ENCODE results near the gene MYRIP. TPM values are rescaled to one million over a fixed set of nuclear protein-coding genes. Genes with fewer than 3 reads are reported as not detected.

The MYRIP gene
- polyA plus RNA-seq, 1 donor, result 1.6 TPM

DNA sequence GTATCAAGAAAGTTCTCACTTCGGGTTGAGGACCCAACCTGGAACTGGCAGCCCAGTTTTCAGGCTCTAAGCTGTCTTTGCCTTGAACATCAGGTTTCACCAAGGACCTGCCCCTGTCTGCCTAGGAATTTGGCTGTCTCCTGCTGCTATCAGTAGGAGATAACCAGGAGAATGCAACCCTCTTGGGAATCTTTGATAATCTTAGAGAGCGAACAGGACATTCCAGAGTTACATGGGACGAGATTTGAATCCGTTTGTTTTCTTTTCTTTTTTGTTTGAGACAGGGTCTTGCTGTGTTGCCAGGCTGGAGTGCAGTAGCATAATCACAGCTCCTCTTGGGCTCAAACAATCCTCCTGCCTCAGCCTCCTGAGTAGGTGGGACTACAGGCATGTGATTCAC lies 482.1 kb downstream of the MYRIP start:
- DNase-seq, result no peak

DNA sequence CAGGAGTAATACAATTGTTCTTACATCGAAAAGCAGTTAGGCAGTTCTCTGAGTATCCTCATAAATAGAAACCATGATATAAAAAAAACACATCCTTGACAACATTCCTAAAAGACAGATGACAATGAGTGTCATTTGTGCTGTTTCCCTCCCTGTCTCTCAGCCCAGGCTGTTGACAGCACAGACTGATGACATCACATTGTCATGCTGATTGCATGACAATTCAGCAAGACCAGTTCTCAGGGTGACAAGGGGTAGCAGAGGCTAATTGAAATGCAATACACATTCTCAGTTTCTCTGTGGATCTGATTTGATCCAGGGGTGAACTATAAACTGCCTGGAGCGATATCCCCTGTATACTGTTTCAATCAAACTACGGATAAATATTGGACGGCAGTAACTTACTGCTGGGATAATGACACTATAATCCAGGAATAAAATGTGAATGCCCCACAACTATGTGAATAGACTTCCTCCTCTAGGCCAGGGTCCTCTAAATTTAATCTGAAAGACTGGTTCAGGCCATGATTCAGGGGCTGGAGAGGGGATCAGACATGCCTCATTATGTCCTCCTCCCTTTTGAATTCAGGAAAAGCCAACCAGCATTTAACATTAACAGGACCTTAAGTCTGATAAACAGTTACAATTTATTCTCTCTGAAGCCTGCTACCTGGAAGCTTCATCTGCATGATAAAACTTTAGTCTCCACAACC lies 483.4 kb downstream of the MYRIP start:
- DNase-seq, result no peak

DNA sequence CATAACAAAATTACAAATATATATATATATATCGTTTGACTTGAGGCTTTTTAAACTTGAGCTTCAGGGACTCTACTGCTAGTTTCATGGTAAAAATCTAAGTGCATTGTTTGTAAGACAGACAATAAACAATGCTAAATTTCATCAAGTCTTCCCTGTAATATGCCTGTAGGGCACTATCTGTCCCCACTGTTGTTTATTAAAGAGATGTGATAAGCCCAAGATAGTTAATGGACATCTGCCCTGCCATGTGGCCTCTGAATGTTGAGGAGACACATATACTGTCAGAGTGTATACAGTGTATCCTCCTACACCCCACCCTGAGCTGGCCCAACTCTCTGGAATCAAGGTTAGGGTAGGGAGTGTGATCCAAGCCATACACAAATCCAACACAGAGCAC lies 485.0 kb downstream of the MYRIP start:
- no peak for DNase-seq

DNA sequence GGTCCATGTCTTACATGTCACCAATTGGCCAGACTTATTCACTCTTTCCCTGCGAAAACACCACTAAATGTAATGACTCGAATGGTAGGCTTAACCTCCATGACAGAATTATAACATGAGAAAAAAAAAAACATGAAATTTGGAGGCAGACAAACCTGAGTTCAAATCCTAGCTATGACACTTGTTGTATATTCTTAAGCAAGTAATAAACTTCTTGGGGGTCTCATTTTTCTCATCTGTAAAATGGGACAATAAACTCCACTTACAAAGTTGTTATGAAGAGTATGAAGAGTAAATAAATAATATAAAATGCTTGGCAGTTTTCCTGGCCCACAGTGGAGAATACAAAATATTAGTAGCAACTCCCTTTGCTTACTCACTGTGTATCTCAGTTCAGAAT lies 488.7 kb downstream of the MYRIP start:
- no peak for DNase-seq

DNA sequence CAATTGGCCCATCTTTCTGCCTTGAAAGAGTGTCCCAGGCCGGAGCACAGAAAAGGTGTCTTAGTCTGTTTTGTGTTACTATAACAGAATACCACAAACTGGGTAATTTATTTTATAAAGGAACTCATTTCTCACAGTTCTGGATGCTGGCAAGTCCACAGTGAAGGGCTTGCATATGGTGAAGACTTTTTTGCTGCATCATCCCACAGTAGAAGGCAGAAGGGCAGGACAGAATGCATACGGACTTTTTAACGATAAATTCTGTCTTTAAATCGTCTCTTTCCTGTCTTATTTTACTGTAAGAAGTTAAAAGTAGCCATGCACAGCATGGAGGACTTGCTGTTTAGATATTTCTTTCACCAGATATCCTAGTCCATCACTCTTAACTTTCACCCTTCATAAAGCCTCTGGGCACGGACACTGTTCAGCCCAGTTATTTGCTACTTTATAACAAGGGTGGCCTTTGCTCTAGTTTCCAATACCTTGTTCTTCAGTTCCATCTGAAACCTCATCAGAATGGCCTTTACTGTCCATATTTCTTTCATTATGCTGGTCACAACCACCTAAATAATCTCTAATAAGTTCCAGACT lies 489.8 kb downstream of the MYRIP start:
- DNase-seq, result no peak

DNA sequence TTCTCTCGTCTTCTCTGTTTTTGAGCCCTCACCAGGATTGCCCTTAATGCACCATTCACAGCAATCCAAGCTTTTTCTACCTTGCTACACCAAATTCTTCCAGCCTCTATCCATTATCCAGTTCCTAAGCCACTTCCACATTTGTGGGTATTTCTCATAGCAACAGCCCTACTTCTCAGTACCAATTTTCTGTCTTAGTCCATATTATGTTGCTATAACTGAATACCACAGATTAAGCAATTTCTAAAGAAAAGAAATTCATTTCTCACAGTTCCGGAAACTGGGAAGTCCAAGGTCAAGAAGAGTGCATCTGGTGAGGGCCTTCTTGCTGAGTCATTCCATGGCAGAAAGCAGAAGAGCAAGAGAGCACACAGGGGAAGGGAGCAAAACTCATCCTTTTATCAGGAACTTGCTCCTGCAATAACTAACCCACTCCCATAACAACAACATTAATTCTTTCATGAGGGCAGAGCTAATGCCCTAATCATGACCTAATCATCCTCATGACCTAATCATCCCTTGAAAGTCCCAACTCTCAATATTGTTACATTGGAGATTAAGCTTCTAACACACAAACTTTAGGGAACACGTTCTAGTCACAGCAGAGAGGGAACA lies 490.4 kb downstream of the MYRIP start:
- no peak for DNase-seq

DNA sequence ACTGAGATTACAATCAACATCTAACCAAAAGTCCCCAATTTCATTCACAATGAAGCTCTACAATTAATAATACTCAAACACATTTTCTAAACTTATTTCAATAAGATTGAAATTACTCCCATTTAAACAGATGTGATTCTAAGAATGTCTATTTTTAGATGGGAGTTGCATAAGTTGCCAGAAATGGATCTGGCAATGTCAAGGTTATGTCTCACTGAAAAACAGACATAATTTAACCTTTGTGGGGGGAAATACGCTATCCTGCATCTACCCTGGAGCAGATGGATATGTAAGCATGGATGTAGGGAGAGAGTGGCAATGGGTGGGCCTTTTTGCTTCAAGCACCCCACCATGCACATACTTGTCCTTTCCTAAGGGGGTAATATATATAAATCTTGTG lies 493.4 kb downstream of the MYRIP start:
- no peak for DNase-seq

DNA sequence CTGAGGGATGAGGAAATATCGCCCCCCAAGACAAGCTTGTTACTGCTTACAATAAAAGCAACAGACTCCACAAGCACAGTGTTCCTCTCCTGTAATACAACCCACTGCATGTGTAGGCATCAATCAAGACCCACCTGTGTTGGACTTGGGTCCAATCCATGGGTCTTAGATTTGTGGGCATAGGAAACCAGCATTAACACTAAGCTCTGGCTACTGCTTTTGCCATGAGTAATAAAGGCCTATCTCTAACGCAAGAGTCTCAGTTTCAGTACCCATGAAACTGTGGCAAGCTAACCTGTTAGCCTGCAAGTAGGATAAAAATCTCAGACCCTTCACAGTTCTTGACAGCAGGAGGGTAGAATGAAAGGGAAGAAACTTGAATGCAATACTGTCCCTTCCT lies 494.9 kb downstream of the MYRIP start:
- no peak for DNase-seq

DNA sequence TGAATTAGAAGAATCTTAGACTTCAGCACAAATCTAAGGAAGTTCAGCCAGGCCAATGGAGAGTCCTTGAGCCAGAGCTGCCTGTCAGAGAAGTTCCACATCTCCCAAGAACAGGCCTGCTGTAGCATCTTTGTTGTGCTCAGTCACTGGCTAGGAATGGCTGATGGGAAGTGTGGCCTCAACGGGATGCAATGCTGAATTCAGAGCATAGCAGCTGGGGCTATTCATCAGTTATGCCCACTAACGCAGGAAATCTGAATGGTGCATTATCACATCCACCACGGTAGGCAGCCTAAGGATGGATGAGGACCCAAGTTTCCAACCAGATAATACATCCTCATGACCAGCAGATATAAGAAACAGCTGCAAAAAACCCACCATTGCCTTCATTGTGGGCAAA lies 496.9 kb downstream of the MYRIP start:
- no peak for DNase-seq

DNA sequence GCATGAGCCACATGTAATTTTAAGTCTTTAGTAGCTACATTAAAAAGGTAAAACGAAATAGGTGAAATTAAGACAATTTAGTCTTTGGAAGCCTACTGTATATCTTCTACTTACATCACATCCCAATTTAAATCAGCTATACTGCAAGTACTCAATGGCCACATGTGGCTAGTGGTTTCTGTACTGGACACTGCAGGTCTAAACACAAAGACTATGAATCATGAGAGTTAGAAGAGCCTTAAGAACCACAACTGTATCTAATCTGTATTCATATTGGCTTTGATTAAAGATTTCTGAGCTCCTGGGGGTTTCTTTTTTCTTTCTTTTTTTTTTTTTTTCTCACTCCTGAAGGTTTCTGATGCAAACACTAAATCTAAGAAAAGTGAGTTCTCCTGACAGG lies 497.8 kb downstream of the MYRIP start:
- no peak for DNase-seq

DNA sequence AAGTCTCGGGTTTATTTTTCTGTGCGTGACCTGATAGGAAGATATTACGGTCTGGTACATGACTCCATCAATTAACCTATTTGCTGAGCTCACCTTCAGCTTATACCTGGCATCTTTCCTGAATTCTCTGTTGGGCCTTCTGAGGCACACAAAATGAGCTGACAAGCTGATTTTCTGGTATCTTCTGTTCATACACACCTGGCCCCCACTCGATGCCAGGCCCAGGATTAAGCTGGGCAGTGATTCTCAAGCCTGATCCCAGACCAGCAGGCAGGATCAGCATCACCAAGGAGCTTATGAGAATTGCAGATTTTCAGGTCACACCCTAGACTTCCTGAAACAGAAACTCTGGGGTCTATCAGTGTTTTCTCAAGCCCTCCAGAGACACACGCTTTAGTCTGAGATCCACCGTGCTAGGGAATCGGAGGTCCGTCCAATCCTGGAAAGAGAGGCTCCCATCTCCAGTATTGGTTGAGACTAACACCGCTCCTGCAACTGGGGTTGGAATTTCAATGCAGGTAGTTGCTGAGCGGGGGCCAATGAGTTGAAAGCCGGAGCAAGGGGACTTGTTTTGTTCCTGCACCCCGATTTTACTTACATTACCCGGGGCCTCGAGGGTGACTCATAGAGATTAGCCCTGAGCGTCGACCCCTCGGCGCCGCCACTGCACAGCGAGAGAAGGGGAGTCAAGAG lies 499.5 kb downstream of the MYRIP start:
- DNase-seq, result no peak

DNA sequence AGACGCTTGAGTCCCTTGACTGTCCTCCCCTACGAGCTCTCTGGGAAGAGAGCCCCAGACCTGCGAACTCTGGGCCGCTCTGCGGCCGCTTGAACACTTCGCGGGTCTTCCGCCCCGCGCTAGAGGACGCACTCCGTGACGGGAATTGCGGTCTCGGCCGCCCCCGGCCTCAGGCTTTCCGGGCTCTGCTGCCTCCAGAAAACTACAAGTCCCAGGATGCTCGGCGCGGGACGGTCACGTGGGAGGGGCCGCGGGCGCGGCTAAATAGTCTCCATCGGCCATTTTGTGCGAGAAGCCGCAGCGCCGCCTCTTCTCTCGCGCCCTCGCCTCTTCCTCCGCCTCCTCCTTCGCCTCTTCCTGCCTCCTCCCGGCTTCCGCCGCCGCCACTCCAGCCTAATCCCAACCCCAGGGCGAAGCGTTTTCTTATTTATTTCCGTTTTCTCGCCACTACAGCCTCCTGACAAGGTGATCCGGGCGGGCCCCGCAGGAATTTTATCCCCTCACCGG lies 500.1 kb downstream of the MYRIP start, which contains the start of gene EIF1B:
Gene EIF1B (plus strand): TSS at position 290 of the 507 bp plus-strand sequence. CDS start 235 bp downstream, outside the sequence.
- DNase-seq, result peak; percentile 98
